AG09309 (cell line): ENCODE measurements around the gene SND1.
"Not testable (repeated sequence)": the region's sequence is repeated elsewhere in the genome, so short reads cannot be mapped to it uniquely, and the experiment has no call there.

Experiments used
- DNase-seq: peaks from one replicate; pipeline ENCODE4 v3.0.0-alpha.2; 2010; ENCODE audit warnings: low read depth
- H3K4me3 ChIP-seq: 2 replicates; pipeline ENCODE4 v1.5.1; 2011; ENCODE audit warnings: mild to moderate bottlenecking, low read depth, low read length, moderate library complexity; ENCODE audit not compliant: control insufficient read depth
- CTCF ChIP-seq: IDR thresholded peaks from 2 replicates; pipeline ENCODE4 v1.5.1; 2011; ENCODE audit warnings: mild to moderate bottlenecking, low read depth, low read length, inconsistent platforms; ENCODE audit not compliant: insufficient read depth, control insufficient read depth; ENCODE audit errors: missing control alignments

Gene SND1

DNA sequence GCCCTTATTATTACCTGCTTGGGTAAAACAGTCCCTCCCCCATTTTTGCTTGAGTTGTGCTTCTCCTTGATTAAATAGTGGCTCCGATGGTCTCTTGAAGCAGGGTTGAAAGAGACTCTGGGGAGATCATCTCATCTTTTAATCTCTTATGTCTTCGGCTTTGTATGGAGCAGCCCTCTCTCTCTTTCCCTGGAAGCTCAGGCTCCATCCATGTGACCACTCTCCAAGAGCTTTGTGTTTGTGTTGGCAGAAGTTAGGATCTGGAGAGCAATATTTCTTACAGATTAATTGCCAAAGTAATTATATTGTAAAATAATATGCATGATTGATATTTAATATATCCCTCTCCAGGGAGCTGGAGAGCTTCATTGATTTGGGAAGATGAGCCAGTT is 302.4 kb downstream of the SND1 start:
- TF ChIP-seq CTCF: no peak
- H3K4me3 ChIP-seq: no peak overlapping the region
- no peak for DNase-seq

- H3K4me3 ChIP-seq: no peak overlapping the region
- TF ChIP-seq CTCF: no peak
- no peak for DNase-seq
These were observed 303.1 kb downstream of the SND1 start for GRCh38 chr7:127955051-127955531.

- no peak for DNase-seq
- no peak for TF ChIP-seq CTCF
- no peak overlapping the region for H3K4me3 ChIP-seq
These were observed 305.9 kb downstream of the SND1 start for GRCh38 chr7:127957886-127958285.

DNA sequence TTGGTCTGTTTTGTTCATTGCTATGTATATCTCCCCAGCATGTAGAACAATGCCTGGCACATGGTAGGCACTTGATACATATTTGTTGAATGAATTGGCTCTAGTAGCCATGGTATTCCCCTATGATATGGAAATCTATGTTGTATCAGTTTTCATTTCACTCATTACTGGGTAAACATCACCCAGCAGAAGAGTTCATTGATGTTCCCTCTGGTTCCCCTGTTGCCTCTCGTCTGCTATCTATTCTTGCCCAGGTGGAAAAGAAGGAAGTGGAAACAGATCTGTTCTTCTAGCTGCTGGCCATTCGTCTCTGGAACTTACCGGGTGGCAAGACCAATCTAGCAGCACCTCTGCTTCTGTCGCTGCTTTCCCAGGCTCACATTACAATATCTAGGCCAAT is 307.8 kb downstream of the SND1 start:
- no peak for TF ChIP-seq CTCF
- no peak overlapping the region for H3K4me3 ChIP-seq
- no peak for DNase-seq

GRCh38 chr7:127961786-127962453 is 309.9 kb downstream of the SND1 start:
- no peak overlapping the region for H3K4me3 ChIP-seq
- TF ChIP-seq CTCF: no peak
- no peak for DNase-seq

DNA sequence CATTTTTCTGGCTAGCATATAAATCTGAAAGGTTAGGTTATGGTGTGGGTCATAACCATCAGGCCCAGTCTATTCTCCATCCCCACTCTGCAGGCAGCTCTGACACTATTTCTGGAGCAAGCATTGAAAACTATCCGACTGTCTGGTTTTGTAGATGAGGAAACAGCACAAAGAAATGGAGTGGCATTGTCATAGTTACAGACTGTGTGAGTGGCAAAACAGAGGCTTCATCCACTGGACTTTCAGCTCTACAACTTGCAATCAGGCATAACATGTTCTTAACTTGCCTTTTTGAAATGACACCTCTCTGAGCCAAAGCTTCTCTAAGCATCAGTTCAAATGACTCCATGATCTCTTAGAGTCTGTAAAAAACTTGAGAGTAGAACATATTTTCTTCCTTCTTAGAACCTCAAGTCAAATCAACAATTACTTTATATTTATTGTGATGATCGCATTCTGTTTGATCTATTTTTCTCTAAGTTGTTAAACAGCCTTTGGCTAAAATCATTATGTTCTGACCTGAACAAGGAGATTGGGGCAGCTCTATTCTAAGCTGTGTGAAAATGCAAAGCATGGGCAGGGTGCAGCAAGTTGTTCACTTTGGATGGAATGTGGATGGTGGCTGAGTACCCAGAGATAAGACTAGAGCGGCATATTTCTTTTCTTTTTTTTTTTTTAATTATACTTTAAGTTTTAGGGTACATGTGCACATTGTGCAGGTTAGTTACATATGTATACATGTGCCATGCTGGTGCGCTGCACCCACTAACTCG is 310.8 kb downstream of the SND1 start:
- DNase-seq: no peak
- H3K4me3 ChIP-seq: no peak overlapping the region
- no peak for TF ChIP-seq CTCF

DNA sequence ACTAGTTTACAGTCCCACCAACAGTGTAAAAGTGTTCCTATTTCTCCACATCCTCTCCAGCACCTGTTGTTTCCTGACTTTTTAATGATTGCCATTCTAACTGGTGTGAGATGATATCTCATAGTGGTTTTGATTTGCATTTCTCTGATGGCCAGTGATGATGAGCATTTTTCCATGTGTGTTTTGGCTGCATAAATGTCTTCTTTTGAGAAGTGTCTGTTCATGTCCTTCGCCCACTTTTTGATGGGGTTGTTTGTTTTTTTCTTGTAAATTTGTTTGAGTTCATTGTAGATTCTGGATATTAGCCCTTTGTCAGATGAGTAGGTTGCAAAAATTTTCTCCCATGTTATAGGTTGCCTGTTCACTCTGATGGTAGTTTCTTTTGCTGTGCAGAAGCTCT is 311.9 kb downstream of the SND1 start:
- not testable (repeated sequence) for DNase-seq, H3K4me3 ChIP-seq
